H1 (cell line): Measurements from ENCODE around the gene CEP95. TPM values are rescaled to one million over a fixed set of nuclear protein-coding genes. Genes with fewer than 3 reads are reported as not detected.

Experiments used
- CTCF ChIA-PET: fragments of 300-600 bp; sonication (Branson Sonifier 250); formaldehyde crosslinking; loops from one replicate; lab custom pipeline; 2021; ENCODE audit not compliant: partially characterized antibody; lab: Charles Lee
- POLR2A ChIA-PET: fragments of 300-600 bp; sonication (Branson Sonifier 250); formaldehyde crosslinking; loops from one replicate; lab custom pipeline; 2021; ENCODE audit warnings: inconsistent platforms; ENCODE audit not compliant: partially characterized antibody; lab: Charles Lee
- DNase-seq, 2 experiments: peaks; one replicate each; pipeline versions ENCODE4 v3.0.0 to v3.0.0-alpha.2; 2010 to 2022; ENCODE audit warnings: low spot score in 2 of 2, low read depth in 1 of 2, mixed read lengths in 1 of 2
- FAIRE-seq: peaks from 2 replicates; lab custom pipeline; 2011; peaks lifted over from hg19 to GRCh38; lab: Jason Lieb, UNC
- H2AFZ ChIP-seq: 2 replicates; pipeline ENCODE4 v1.8.1; 2012; ENCODE audit warnings: low read length, inconsistent platforms
- H2AK5ac ChIP-seq: 2 replicates; pipeline ENCODE4 v1.6.1; 2013; ENCODE audit warnings: low read depth, low read length
- H2BK120ac ChIP-seq: replicated peaks from 2 replicates; pipeline ENCODE3; 2013; ENCODE audit warnings: low read depth, low read length, inconsistent platforms
- H2BK12ac ChIP-seq: 2 replicates; pipeline ENCODE4 v1.6.1; 2013; ENCODE audit warnings: low read depth, low read length
- H2BK15ac ChIP-seq: 2 replicates; pipeline ENCODE4 v1.6.1; 2013; ENCODE audit warnings: low read length
- H2BK20ac ChIP-seq: 2 replicates; pipeline ENCODE4 v1.6.1; 2013; ENCODE audit warnings: low read length
- H2BK5ac ChIP-seq: 2 replicates; pipeline ENCODE4 v1.6.1; 2013; ENCODE audit warnings: low read depth, low read length
- H3K14ac ChIP-seq: 2 replicates; pipeline ENCODE4 v1.6.1; 2013; ENCODE audit warnings: inconsistent platforms; ENCODE audit not compliant: insufficient read length
- H3K18ac ChIP-seq: 2 replicates; pipeline ENCODE4 v1.6.1; 2013; ENCODE audit warnings: low read length; ENCODE audit errors: extremely low read depth
- H3K23ac ChIP-seq: 2 replicates; pipeline ENCODE4 v1.6.1; 2013; ENCODE audit warnings: inconsistent platforms; ENCODE audit not compliant: insufficient read length
- H3K23me2 ChIP-seq: 2 replicates; pipeline ENCODE4 v1.6.1; 2013; ENCODE audit warnings: low read depth, low read length
- H3K27ac ChIP-seq: 2 replicates; pipeline ENCODE4 v1.6.1; 2011; ENCODE audit warnings: low read depth, low read length, inconsistent platforms
- H3K27me3 ChIP-seq, 4 experiments: replicated peaks in 1 of 4; 1 replicate in 1 of 4; 2 replicates in 3 of 4; pipeline versions ENCODE4 v1.6.1 to v1.8.1; 2011 to 2013; ENCODE audit warnings: low read length in 3 of 4, mild to moderate bottlenecking in 3 of 4, inconsistent platforms in 2 of 4, mixed read lengths in 2 of 4, moderate library complexity in 1 of 4; ENCODE audit not compliant: control insufficient read depth in 3 of 4, insufficient read depth in 3 of 4; ENCODE audit errors: extremely low read depth in 1 of 4
- H3K36me3 ChIP-seq, 4 experiments: 2 replicates each; pipeline versions ENCODE4 v1.6.1 to v1.8.1; 2011 to 2013; ENCODE audit warnings: mild to moderate bottlenecking in 4 of 4, low read length in 3 of 4, moderate library complexity in 2 of 4, control low read depth in 1 of 4, inconsistent platforms in 1 of 4; ENCODE audit not compliant: insufficient read depth in 4 of 4, control insufficient read depth in 2 of 4
- H3K4ac ChIP-seq: replicated peaks from 2 replicates; pipeline ENCODE3; 2013; ENCODE audit warnings: low read length, low read depth, mixed read lengths, inconsistent platforms; ENCODE audit not compliant: insufficient read length
- H3K4me1 ChIP-seq, 4 experiments: replicated peaks in 1 of 4; 1 replicate in 1 of 4; 2 replicates in 3 of 4; pipeline versions ENCODE4 v1.6.1 to v1.8.1; 2011 to 2013; ENCODE audit warnings: low read length in 3 of 4, inconsistent platforms in 2 of 4, mixed read lengths in 1 of 4; ENCODE audit not compliant: insufficient read depth in 4 of 4, control insufficient read depth in 3 of 4
- H3K4me2 ChIP-seq, 2 experiments: 2 replicates each; pipeline versions ENCODE4 v1.6.1 to v1.8.1; 2011 to 2013; ENCODE audit warnings: low read depth in 2 of 2, low read length in 2 of 2, control low read depth in 1 of 2, inconsistent platforms in 1 of 2, mild to moderate bottlenecking in 1 of 2; ENCODE audit not compliant: insufficient read depth in 1 of 2
- H3K4me3 ChIP-seq, 4 experiments: fragments of 200-600, 300-600 bp in 1 of 4; sonication (generic), shearing (Covaris generic), sonication (Bioruptor Twin) in 1 of 4; 2 replicates each; pipeline versions ENCODE4 v1.5.1 to v1.8.1; 2011 to 2016; ENCODE audit warnings: low read length in 4 of 4, low read depth in 3 of 4, control low read depth in 2 of 4, inconsistent platforms in 2 of 4, mild to moderate bottlenecking in 2 of 4, mixed read lengths in 1 of 4, moderate library complexity in 1 of 4; ENCODE audit not compliant: insufficient read depth in 2 of 4; ENCODE audit errors: extremely low read depth in 1 of 4
- H3K56ac ChIP-seq: replicated peaks from 2 replicates; pipeline ENCODE3; 2013; ENCODE audit warnings: low read depth, mild to moderate bottlenecking, mixed read lengths, low read length, inconsistent platforms; ENCODE audit not compliant: insufficient read length
- H3K79me1 ChIP-seq: 2 replicates; pipeline ENCODE4 v1.6.1; 2013; ENCODE audit warnings: low read depth, low read length, control low read depth
- H3K79me2 ChIP-seq, 2 experiments: 2 replicates each; pipeline versions ENCODE4 v1.6.1 to v1.8.1; 2012 to 2013; ENCODE audit warnings: low read length in 2 of 2, mild to moderate bottlenecking in 2 of 2, inconsistent platforms in 1 of 2; ENCODE audit not compliant: insufficient read depth in 2 of 2, control insufficient read depth in 1 of 2
- H3K9ac ChIP-seq, 4 experiments: replicated peaks in 1 of 4; 1 replicate in 1 of 4; 2 replicates in 3 of 4; pipeline versions ENCODE4 v1.6.1 to v1.8.1; 2011 to 2013; ENCODE audit warnings: low read depth in 3 of 4, low read length in 3 of 4, control low read depth in 2 of 4, mild to moderate bottlenecking in 2 of 4, moderate library complexity in 2 of 4, inconsistent platforms in 1 of 4; ENCODE audit errors: extremely low read depth in 1 of 4
- H3K9me3 ChIP-seq, 2 experiments: 2 replicates each; pipeline versions ENCODE4 v1.6.1 to v1.8.1; 2012 to 2013; ENCODE audit warnings: mild to moderate bottlenecking in 2 of 2, moderate library complexity in 2 of 2, control low read depth in 1 of 2, inconsistent platforms in 1 of 2, low read depth in 1 of 2, low read length in 1 of 2, mixed read lengths in 1 of 2; ENCODE audit not compliant: insufficient read depth in 2 of 2
- H4K20me1 ChIP-seq, 2 experiments: replicated peaks in 1 of 2; 2 replicates each; pipeline versions ENCODE3 to v1.8.1; 2011 to 2013; ENCODE audit warnings: inconsistent platforms in 2 of 2, low read length in 2 of 2, mild to moderate bottlenecking in 1 of 2; ENCODE audit not compliant: insufficient read depth in 2 of 2, control insufficient read depth in 1 of 2
- H4K5ac ChIP-seq: 2 replicates; pipeline ENCODE4 v1.6.1; 2013; ENCODE audit warnings: low read length, low read depth, mixed read lengths, inconsistent platforms; ENCODE audit not compliant: insufficient read length
- H4K8ac ChIP-seq: 2 replicates; pipeline ENCODE4 v1.8.0; 2013; ENCODE audit warnings: mild to moderate bottlenecking, moderate library complexity, low read length, inconsistent platforms; ENCODE audit not compliant: insufficient read depth; ENCODE audit errors: extremely low read depth
- H4K91ac ChIP-seq: replicated peaks from 2 replicates; pipeline ENCODE3; 2013; ENCODE audit warnings: low read length, mixed read lengths, inconsistent platforms; ENCODE audit not compliant: insufficient read length
- CBX8 ChIP-seq: fragments of 300-800, 300-1000 bp; sonication (generic); IDR thresholded peaks from 2 replicates; pipeline ENCODE4 v1.7.1; 2016; ENCODE audit warnings: low read depth, low read length, borderline replicate concordance
- CTBP2 ChIP-seq: IDR thresholded peaks from 2 replicates; pipeline ENCODE4 v1.7.0; 2011; ENCODE audit warnings: borderline replicate concordance, mild to moderate bottlenecking, moderate library complexity, mixed read lengths, low read length; ENCODE audit not compliant: insufficient read depth, insufficient read length
- EP300 ChIP-seq, 2 experiments: IDR thresholded peaks; 1 replicate in 1 of 2; 2 replicates in 1 of 2; pipeline ENCODE4 v1.6.1; 2011 to 2012; ENCODE audit warnings: low read depth in 2 of 2, low read length in 2 of 2, mild to moderate bottlenecking in 2 of 2, borderline replicate concordance in 1 of 2, inconsistent platforms in 1 of 2, moderate library complexity in 1 of 2
- FOSL1 ChIP-seq: IDR thresholded peaks from 2 replicates; pipeline ENCODE4 v1.6.1; 2011; ENCODE audit warnings: mild to moderate bottlenecking, low read depth, low read length, moderate library complexity; ENCODE audit not compliant: insufficient read depth
- NRF1 ChIP-seq: IDR thresholded peaks from 2 replicates; pipeline ENCODE4 v1.6.1; 2011; ENCODE audit warnings: mild to moderate bottlenecking, low read depth, low read length, improper control_type of control experiment
- PHF8 ChIP-seq: fragments of 200-600 bp; sonication (generic); conservative IDR thresholded peaks from 2 replicates; pipeline ENCODE4 v1.7.1; 2012; ENCODE audit warnings: low read depth, mild to moderate bottlenecking, inconsistent platforms, low read length, moderate library complexity
- POLR2AphosphoS5 ChIP-seq: IDR thresholded peaks from 2 replicates; pipeline ENCODE4 v1.6.1; 2011; ENCODE audit warnings: low read depth, low read length
- RXRA ChIP-seq: IDR thresholded peaks from 2 replicates; pipeline ENCODE4 v1.6.1; 2011; ENCODE audit warnings: low read depth, mild to moderate bottlenecking, low read length, moderate library complexity; ENCODE audit not compliant: insufficient read depth
- TEAD4 ChIP-seq: IDR thresholded peaks from 2 replicates; pipeline ENCODE4 v1.6.1; 2012; ENCODE audit warnings: low read depth, low read length, inconsistent platforms, mixed read lengths
- WGBS, 2 experiments: shearing (Covaris generic) in 1 of 2; methylation state at CpG; one replicate each; pipeline versions ENCODE4 v1.1.6 to v1.1.7; 2013 to 2015; ENCODE audit warnings: low lambda C conversion rate in 2 of 2, mixed read lengths in 2 of 2, inconsistent platforms in 1 of 2, low coverage in 1 of 2, missing lambda C conversion rate in 1 of 2; ENCODE audit not compliant: insufficient replicate concordance in 2 of 2, insufficient coverage in 1 of 2, insufficient read length in 1 of 2; ENCODE audit errors: extremely low coverage in 1 of 2, missing lambda C conversion rate in 1 of 2; 5-methylcytosine and 5-hydroxymethylcytosine counted together
- polyA plus RNA-seq, 7 experiments: library from polyadenylated mRNA; depleted of rRNA in 3 of 7; stranded (reverse) in 5 of 7; unstranded in 2 of 7; fragments of >200 nt in 5 of 7; fragments of 200-250 nt in 2 of 7; gene quantifications; 1 replicate in 5 of 7; 2 replicates in 1 of 7; 4 replicates in 1 of 7; pipeline versions ENCODE4 v1.2.1 to v1.2.3, GENCODE V29; 2011 to 2013; ENCODE audit warnings: missing spikeins in 2 of 7, mixed read lengths in 2 of 7
- total RNA-seq: library from RNA; stranded (reverse); fragmentation: NEBNext Ultra II Directional; extraction: Animal tissue kit (Norgen Biotek cat#: 25700); gene quantifications from 2 replicates; pipeline ENCODE4 v1.2.1, GENCODE V29; 2021
- TF ChIP-seq, protein P1 (sequence below), 3 experiments: IDR thresholded peaks; 1 replicate in 2 of 3; 2 replicates in 1 of 3; pipeline versions ENCODE4 v1.5.1 to v1.6.1; 2011; ENCODE audit warnings: low read length in 3 of 3, mild to moderate bottlenecking in 3 of 3, inconsistent platforms in 2 of 3, low read depth in 1 of 3, moderate library complexity in 1 of 3; ENCODE audit not compliant: insufficient read depth in 1 of 3; ENCODE audit errors: control extremely low read depth in 1 of 3

Gene CEP95
- total and polyA plus RNA-seq, 2 of the 8 experiments (the other 6 are each of a cell fraction or from before 2014, with no cell fraction given): 22.3 to 51.5 TPM

DNA sequence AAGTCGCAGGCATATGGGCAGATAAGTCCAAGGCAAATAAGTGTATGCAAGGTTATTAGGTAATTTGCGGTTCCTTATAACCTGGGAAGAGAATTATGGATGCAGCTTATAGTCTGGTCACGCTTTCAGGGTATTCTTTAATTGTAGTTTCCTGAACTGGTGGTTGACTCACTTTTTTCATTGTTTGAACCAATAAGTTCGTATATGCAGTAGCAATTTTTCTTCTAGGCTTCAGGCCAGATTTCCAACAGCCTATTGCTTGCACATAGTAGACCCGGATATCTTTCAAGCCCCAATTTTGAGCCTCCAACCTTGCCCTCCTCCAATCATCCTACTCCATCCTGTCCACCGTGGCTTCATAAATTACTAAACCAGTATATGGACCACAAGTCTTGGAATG, 12.8 kb downstream of the CEP95 start:
- DNase-seq (no peak), FAIRE-seq (no peak)
- peaks cover 2% of the 10 kb centered on the region; the same call in 1 of the 2 replicates for H3K79me1 ChIP-seq
- H3K23me2 ChIP-seq: no peaks in the 10 kb centered on the region; the same call in 1 of the 2 replicates
- CTCF ChIA-PET: interaction anchor here (0.7 kb wide), 1 partner anchor 15 kb away, joined by 3 read pairs; no protein-coding TSS in a partner anchor
- H3K18ac ChIP-seq: no peak overlapping the region
- no peak overlapping the region for H3K4me2 ChIP-seq
- H3K36me3 ChIP-seq: peaks cover 13 to 94% (median 67%) of the 10 kb centered on the region in 4 experiments
- no peak overlapping the region for H3K23ac ChIP-seq
- peaks cover 10 to 11% of the 10 kb centered on the region in 2 experiments for H4K20me1 ChIP-seq
- no peak overlapping the region for H2BK120ac ChIP-seq
- H2AFZ ChIP-seq: no peak overlapping the region
- H3K9me3 ChIP-seq: no peaks in the 10 kb centered on the region
- no peak overlapping the region for H2BK5ac ChIP-seq
- H3K4me3 ChIP-seq: no peak overlapping the region
- H2BK15ac ChIP-seq: no peak overlapping the region
- 89% methylated on average over 6 of the region's 6 CpGs; no CpG with 5 or more reads in 1 of the 2 experiments for WGBS, 2 experiments
- H3K79me2 ChIP-seq: no peaks in the 10 kb centered on the region; a peak in 1 of 4 replicates
- H3K9ac ChIP-seq: no peak overlapping the region
- no peak overlapping the region for H4K91ac ChIP-seq
- no peak overlapping the region for H4K5ac ChIP-seq
- POLR2A ChIA-PET: interaction anchor here (0.9 to 5.3 kb wide), 6 partner anchors 11 to 18 kb away, joined by 3 to 49 read pairs (median 4); partner anchors contain the start of genes CEP95 and DDX5
- no peak overlapping the region for H4K8ac ChIP-seq
- no peak overlapping the region for H3K14ac ChIP-seq
- H3K56ac ChIP-seq: no peak overlapping the region
- no peaks in the 10 kb centered on the region for H3K4me1 ChIP-seq
- no peak overlapping the region for H3K27ac ChIP-seq
- H2AK5ac ChIP-seq: no peak overlapping the region
- no peaks in the 10 kb centered on the region for H3K27me3 ChIP-seq
- H3K4ac ChIP-seq: no peak overlapping the region
- no peak overlapping the region for H2BK12ac ChIP-seq
- no peak overlapping the region for H2BK20ac ChIP-seq
- TF ChIP-seq CTBP2: no peak
- TF ChIP-seq RXRA: no peak
- TF ChIP-seq NRF1: no peak
- no peak for TF ChIP-seq FOSL1
- TF ChIP-seq CBX8: no peak
- TF ChIP-seq EP300 (IDR thresholded peaks at IDR 0.05; ENCODE audit: borderline replicate concordance in 1 of 2, low read depth in 2 of 2, low read length in 2 of 2): no peak
- no peak for TF ChIP-seq PHF8
- TF ChIP-seq, protein P1, sequence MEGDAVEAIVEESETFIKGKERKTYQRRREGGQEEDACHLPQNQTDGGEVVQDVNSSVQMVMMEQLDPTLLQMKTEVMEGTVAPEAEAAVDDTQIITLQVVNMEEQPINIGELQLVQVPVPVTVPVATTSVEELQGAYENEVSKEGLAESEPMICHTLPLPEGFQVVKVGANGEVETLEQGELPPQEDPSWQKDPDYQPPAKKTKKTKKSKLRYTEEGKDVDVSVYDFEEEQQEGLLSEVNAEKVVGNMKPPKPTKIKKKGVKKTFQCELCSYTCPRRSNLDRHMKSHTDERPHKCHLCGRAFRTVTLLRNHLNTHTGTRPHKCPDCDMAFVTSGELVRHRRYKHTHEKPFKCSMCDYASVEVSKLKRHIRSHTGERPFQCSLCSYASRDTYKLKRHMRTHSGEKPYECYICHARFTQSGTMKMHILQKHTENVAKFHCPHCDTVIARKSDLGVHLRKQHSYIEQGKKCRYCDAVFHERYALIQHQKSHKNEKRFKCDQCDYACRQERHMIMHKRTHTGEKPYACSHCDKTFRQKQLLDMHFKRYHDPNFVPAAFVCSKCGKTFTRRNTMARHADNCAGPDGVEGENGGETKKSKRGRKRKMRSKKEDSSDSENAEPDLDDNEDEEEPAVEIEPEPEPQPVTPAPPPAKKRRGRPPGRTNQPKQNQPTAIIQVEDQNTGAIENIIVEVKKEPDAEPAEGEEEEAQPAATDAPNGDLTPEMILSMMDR (IDR thresholded peaks at IDR 0.05; ENCODE audit: control extremely low read depth in 1 of 3, insufficient read depth in 1 of 3, low read depth in 1 of 3, low read length in 3 of 3): no peak
- no peak for TF ChIP-seq TEAD4
- TF ChIP-seq POLR2AphosphoS5: no peak
